ENCODE results near the gene SOX6. TPM values are rescaled to one million over a fixed set of nuclear protein-coding genes. Genes with fewer than 3 reads are reported as not detected.
"Not testable (repeated sequence)": the region's sequence is repeated elsewhere in the genome, so short reads cannot be mapped to it uniquely, and the experiment has no call there.

Gene SOX6
- total RNA-seq, 3 donors from 2014 or later = 0.03 to 0.47 TPM; not detected in 1

DNA sequence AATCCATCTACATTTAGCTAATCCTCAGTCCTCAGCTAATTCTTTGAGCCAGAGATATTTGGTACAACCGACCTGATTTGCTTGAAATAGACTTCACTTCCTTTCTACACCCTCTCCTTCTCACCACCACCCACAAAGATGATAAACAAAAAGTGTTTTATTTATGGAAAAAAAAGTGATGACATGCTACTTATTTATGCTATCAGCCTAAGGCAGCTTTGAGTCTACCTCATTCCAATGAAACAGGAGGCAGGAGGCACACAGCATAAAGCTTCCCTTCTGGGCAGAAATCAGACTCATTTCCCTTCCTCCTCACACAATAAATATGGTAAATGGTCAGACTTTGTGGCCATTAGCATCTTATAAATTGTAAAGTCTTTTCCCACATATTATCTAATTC lies 325.7 kb downstream of the SOX6 start:
- H3K27me3 Mint-ChIP-seq (ENCODE audit: low read depth) = no peaks in the 10 kb centered on the region
- H3K9me3 Mint-ChIP-seq = no peaks in the 10 kb centered on the region
- no peak for DNase-seq
- no peak overlapping the region for H3K4me3 Mint-ChIP-seq
- ATAC-seq = no peak
- no peaks in the 10 kb centered on the region for H3K36me3 Mint-ChIP-seq (ENCODE audit: insufficient read depth)
- no peaks in the 10 kb centered on the region for H3K4me1 Mint-ChIP-seq (ENCODE audit: low read depth)

DNA sequence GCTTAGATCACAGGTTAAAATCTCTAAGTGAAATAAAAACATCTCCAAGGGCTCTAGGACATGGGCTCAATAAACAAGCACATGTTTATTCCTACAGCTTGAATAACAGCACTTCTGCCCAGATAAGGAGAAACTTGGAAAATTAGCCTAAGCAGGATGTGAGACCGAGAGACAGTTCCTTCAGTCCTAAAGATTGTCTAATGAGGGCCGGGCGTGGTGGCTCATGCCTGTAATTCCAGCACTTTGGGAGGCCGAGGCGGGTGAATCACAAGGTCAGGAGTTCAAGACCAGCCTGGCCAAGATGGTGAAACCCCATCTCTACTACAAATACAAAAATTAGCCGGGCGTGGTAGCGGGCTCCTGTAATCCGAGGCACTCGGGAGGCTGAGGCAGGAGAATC lies 327.2 kb downstream of the SOX6 start:
- not testable (repeated sequence) for H3K36me3 Mint-ChIP-seq (ENCODE audit: insufficient read depth); H3K27me3 Mint-ChIP-seq (ENCODE audit: low read depth); DNase-seq; ATAC-seq; H3K4me1 Mint-ChIP-seq (ENCODE audit: low read depth); H3K4me3 Mint-ChIP-seq; H3K9me3 Mint-ChIP-seq

DNA sequence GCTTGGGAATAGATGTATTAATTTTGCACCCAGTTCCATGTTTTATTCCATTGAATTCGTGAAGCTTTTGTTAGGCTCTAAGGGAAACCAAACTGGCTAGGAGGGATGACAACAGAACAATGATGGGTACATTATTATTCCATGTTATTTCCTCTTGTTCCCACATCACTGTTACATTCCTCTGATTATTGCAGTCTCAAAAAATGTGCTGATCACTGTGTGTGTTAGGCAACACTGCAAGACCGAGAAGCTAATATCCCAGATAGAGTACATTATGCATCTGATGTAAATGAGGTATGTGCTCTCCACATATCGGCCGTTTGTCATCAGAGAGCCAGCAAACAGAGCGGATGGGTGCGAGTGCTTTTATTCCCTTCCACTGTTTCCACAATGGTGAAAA lies 327.9 kb downstream of the SOX6 start:
- no peaks in the 10 kb centered on the region for H3K27me3 Mint-ChIP-seq (ENCODE audit: low read depth)
- no peak overlapping the region for H3K4me3 Mint-ChIP-seq
- no peaks in the 10 kb centered on the region for H3K36me3 Mint-ChIP-seq (ENCODE audit: insufficient read depth)
- ATAC-seq (no peak), DNase-seq (no peak)
- no peaks in the 10 kb centered on the region for H3K4me1 Mint-ChIP-seq (ENCODE audit: low read depth)
- H3K9me3 Mint-ChIP-seq = no peaks in the 10 kb centered on the region

DNA sequence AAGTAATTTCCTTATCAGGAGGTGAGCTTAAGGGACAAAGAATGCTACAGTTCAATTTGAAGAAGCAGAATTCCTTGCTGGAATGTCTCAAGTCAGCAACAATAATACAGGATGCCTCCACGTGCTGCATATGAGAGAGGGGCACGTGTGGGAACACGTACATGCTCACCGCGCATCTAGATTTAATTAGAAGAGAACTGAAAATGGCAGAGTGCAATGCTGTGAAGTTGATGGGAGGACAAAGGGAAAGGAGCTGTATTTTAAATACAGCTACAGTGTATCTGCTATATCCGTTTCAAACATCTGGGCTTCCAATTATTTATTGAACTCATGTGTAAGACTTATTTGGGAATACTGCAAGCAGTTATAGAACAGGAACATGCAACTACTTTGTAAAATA lies 328.7 kb downstream of the SOX6 start:
- no peak for ATAC-seq
- H3K36me3 Mint-ChIP-seq (ENCODE audit: insufficient read depth) = no peaks in the 10 kb centered on the region
- H3K4me3 Mint-ChIP-seq = no peak overlapping the region
- peaks cover 3% of the 10 kb centered on the region for H3K9me3 Mint-ChIP-seq
- DNase-seq = no peak
- no peaks in the 10 kb centered on the region for H3K4me1 Mint-ChIP-seq (ENCODE audit: low read depth)
- H3K27me3 Mint-ChIP-seq (ENCODE audit: low read depth) = peaks cover 2% of the 10 kb centered on the region

GRCh38 chr11:16026849-16027248 lies 329.5 kb downstream of the SOX6 start:
- H3K27me3 Mint-ChIP-seq (ENCODE audit: low read depth) = peaks cover 2% of the 10 kb centered on the region
- H3K4me3 Mint-ChIP-seq = no peak overlapping the region
- no peak for DNase-seq
- H3K36me3 Mint-ChIP-seq (ENCODE audit: insufficient read depth) = no peaks in the 10 kb centered on the region
- no peaks in the 10 kb centered on the region for H3K4me1 Mint-ChIP-seq (ENCODE audit: low read depth)
- no peak for ATAC-seq
- peaks cover 4% of the 10 kb centered on the region for H3K9me3 Mint-ChIP-seq

DNA sequence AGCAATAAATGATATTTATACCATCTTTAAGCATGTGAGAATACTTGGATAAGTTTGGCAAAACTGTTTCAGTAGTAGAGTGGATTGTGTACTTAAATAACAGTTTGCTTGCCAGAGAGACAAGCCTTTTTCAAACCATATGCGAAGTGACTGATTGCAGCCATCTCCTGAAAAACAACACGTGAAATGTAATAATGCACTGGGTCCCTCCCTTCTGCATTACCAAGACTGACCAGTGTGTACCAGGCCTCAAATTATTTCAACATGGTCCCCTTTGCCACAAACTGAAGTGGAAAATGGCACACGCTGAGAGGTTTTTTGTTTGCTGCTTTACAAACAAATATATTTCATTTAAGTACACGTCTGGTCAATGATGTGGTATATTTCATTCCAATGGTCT lies 337.4 kb downstream of the SOX6 start:
- Mint-ChIP-seq H3K4me3 (no peak overlapping the region), H3K27me3 (ENCODE audit: low read depth) (peaks cover 2% of the 10 kb centered on the region), H3K36me3 (ENCODE audit: insufficient read depth) (no peaks in the 10 kb centered on the region), H3K4me1 (ENCODE audit: low read depth) (no peaks in the 10 kb centered on the region), H3K9me3 (peaks cover 4% of the 10 kb centered on the region)
- ATAC-seq (no peak), DNase-seq (no peak)

DNA sequence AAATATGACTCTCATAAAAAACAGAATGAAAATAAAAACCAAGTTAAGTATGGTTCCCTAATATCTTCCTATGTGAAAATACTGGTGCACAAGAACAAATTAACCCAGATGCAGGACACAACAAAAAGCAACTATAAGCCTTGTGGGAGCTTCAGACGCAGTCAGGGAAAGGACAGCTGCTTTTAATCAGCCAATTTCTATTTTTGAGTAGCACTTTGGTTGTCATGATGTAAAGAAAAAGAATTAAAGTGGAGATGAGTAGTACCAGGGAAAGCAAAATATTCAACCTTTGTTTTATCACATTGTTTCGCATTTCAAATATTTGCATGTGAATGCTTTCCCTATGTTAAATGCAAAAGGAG lies 339.9 kb downstream of the SOX6 start:
- no peaks in the 10 kb centered on the region for H3K9me3 Mint-ChIP-seq
- no peaks in the 10 kb centered on the region for H3K4me1 Mint-ChIP-seq (ENCODE audit: low read depth)
- H3K4me3 Mint-ChIP-seq = no peak overlapping the region
- H3K36me3 Mint-ChIP-seq (ENCODE audit: insufficient read depth) = no peaks in the 10 kb centered on the region
- ATAC-seq = no peak
- no peak for DNase-seq
- no peaks in the 10 kb centered on the region for H3K27me3 Mint-ChIP-seq (ENCODE audit: low read depth)

DNA sequence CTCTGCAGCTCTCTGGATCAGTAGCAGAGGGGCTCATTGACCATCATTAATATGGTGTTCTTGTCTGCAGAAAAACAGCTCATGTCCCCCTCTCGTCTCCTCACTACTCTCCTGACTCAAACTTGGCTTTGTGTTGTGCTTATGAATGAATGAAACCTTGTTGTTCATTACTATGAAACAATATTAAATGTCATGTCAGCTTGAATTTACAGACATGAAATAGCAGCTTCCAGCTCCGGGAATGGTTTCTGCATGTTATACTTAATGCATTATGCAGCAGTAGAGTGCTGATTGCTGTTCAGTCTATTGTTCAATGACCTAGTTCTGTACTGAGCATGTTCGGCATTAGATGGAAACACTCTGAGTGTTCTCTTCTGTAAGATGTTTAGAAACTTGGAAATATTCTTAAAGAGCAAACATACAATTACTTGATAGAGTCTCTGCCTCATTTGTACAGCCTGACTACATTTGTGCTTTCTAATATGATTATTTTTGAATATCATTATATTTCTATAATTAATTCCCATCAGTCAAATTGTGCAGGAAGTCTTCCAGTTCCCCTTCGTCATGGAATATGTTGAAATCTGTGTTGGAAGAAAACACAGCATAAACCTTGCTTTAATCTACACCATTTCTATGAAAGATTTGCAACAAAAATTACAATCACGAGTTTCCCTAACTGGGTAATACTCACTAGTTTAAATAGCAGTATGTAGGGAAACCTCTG lies 340.4 kb downstream of the SOX6 start:
- ATAC-seq = no peak
- H3K27me3 Mint-ChIP-seq (ENCODE audit: low read depth) = no peaks in the 10 kb centered on the region
- no peak for DNase-seq
- H3K9me3 Mint-ChIP-seq = no peaks in the 10 kb centered on the region
- no peaks in the 10 kb centered on the region for H3K36me3 Mint-ChIP-seq (ENCODE audit: insufficient read depth)
- no peaks in the 10 kb centered on the region for H3K4me1 Mint-ChIP-seq (ENCODE audit: low read depth)
- no peak overlapping the region for H3K4me3 Mint-ChIP-seq

GRCh38 chr11:16013649-16014275 lies 342.6 kb downstream of the SOX6 start:
- no peaks in the 10 kb centered on the region for H3K36me3 Mint-ChIP-seq (ENCODE audit: insufficient read depth)
- ATAC-seq (no peak), DNase-seq (no peak)
- no peak overlapping the region for H3K4me3 Mint-ChIP-seq
- no peaks in the 10 kb centered on the region for H3K27me3 Mint-ChIP-seq (ENCODE audit: low read depth)
- H3K9me3 Mint-ChIP-seq = no peaks in the 10 kb centered on the region
- H3K4me1 Mint-ChIP-seq (ENCODE audit: low read depth) = no peaks in the 10 kb centered on the region

DNA sequence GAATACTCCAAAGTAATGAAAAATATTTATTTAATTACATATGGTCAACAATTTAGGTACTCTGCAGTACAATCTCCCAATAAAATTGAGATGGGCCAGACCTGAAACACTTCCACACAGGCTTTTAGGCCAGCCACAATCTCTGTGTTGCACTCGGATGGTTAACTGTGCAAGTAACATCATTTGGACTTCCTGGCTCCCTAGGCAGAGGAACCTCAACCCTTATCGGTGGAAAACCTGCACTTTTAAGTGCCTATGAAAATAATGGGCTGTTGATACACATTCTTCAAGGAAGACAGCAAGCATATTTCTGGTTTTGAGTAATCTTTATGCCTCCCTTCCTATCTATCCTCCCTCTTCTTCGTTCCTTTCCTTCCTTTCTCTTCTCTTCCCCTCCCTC lies 343.1 kb downstream of the SOX6 start:
- no peaks in the 10 kb centered on the region for H3K4me1 Mint-ChIP-seq (ENCODE audit: low read depth)
- H3K4me3 Mint-ChIP-seq = no peak overlapping the region
- ATAC-seq (no peak), DNase-seq (no peak)
- no peaks in the 10 kb centered on the region for H3K27me3 Mint-ChIP-seq (ENCODE audit: low read depth)
- no peaks in the 10 kb centered on the region for H3K36me3 Mint-ChIP-seq (ENCODE audit: insufficient read depth)
- no peaks in the 10 kb centered on the region for H3K9me3 Mint-ChIP-seq

DNA sequence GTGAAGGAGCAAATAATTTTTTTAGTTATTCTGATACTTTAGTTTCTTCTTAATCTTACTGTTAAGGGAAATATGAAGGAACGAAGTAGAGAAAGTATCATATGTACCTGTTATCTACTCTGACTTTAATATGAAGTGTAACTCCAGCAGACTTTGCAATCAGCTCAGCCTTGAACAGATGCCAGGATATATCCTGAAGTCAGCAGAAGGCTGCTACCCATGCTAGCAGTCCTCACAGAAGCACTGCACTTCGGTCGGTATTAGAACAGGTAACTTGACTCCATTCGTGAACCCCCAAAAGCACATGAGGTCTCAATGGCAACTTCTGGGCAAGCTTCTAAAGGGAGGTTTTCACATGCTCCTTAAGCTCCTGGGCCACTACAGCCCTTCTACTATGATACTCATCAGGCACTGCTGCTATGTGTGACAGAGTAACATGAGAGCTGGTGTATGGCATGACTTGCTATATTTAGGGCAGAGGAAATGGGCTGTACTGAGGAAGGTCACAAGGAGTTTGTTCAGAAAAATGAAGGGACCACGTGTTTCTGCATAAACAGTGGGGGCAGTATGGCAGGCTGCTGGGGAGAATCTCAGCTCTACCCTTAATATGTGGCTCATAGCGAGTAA lies 344.1 kb downstream of the SOX6 start:
- H3K36me3 Mint-ChIP-seq (ENCODE audit: insufficient read depth) = no peaks in the 10 kb centered on the region
- H3K4me1 Mint-ChIP-seq (ENCODE audit: low read depth) = no peaks in the 10 kb centered on the region
- H3K27me3 Mint-ChIP-seq (ENCODE audit: low read depth) = no peaks in the 10 kb centered on the region
- no peak overlapping the region for H3K4me3 Mint-ChIP-seq
- no peak for DNase-seq
- H3K9me3 Mint-ChIP-seq = no peaks in the 10 kb centered on the region
- ATAC-seq = no peak

DNA sequence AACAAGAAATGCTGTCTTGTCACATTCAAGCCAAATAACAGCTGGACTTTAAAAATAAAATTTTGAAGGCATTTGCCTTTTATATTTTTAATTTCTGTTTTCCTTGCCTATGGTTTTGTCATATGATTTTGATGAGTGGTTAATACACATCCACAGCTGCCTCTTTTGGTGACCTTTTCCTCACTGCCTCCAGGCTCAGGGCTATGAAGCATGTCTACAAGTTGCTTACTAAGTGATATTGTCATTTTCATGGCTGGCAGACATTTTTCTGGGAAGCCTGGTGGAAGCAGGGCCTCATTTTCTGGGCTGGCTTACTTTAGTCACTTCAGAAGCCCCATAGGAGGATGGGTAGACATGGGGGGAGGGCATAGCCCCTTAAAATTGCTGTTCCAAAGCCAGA lies 344.9 kb downstream of the SOX6 start:
- Mint-ChIP-seq H3K36me3 (ENCODE audit: insufficient read depth) (no peaks in the 10 kb centered on the region), H3K4me1 (ENCODE audit: low read depth) (no peaks in the 10 kb centered on the region), H3K9me3 (no peaks in the 10 kb centered on the region), H3K4me3 (no peak overlapping the region), H3K27me3 (ENCODE audit: low read depth) (no peaks in the 10 kb centered on the region)
- DNase-seq (no peak), ATAC-seq (no peak)

GRCh38 chr11:16009021-16009420 lies 347.3 kb downstream of the SOX6 start:
- H3K27me3 Mint-ChIP-seq (ENCODE audit: low read depth) = no peaks in the 10 kb centered on the region

DNA sequence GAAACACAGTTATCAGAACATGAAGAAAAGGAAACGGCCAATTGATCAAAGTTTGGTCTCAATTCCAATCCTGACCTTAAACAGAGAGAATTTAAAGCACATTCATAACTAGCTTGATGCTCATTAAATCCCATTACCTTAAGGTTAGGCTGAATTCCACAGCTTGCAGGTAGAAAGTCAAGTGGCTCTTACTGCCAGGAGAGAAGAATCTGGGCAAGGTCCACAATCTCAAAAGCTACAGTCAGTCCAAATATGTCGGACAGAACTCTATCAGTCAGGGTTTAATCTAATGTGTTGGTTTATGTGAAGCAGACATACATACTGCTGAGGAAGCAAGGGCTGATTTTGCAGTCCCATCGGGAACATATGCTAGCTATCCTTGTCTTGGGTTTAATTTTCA lies 348.8 kb downstream of the SOX6 start:
- no peak for ATAC-seq
- Mint-ChIP-seq H3K27me3 (ENCODE audit: low read depth) (no peaks in the 10 kb centered on the region), H3K4me3 (no peak overlapping the region), H3K9me3 (no peaks in the 10 kb centered on the region), H3K36me3 (ENCODE audit: insufficient read depth) (no peaks in the 10 kb centered on the region), H3K4me1 (ENCODE audit: low read depth) (no peaks in the 10 kb centered on the region)
- no peak for DNase-seq

More at GRCh38 chr11:16009021-16009420, 347.3 kb downstream of the SOX6 start:
- H3K9me3 Mint-ChIP-seq = no peaks in the 10 kb centered on the region
- no peaks in the 10 kb centered on the region for H3K36me3 Mint-ChIP-seq (ENCODE audit: insufficient read depth)
- H3K4me3 Mint-ChIP-seq = no peak overlapping the region
- DNase-seq (no peak), ATAC-seq (no peak)
- no peaks in the 10 kb centered on the region for H3K4me1 Mint-ChIP-seq (ENCODE audit: low read depth)

- no peaks in the 10 kb centered on the region for H3K4me1 Mint-ChIP-seq (ENCODE audit: low read depth)
- H3K4me3 Mint-ChIP-seq = no peak overlapping the region
- no peak for DNase-seq
- no peaks in the 10 kb centered on the region for H3K36me3 Mint-ChIP-seq (ENCODE audit: insufficient read depth)
- no peak for ATAC-seq
- no peaks in the 10 kb centered on the region for H3K27me3 Mint-ChIP-seq (ENCODE audit: low read depth)
- no peaks in the 10 kb centered on the region for H3K9me3 Mint-ChIP-seq
These were observed 353.4 kb downstream of the SOX6 start for GRCh38 chr11:16002942-16003341.

Measured in activated T-cell treated with anti-CD3 and anti-CD28 coated beads, Interleukin-2, amount 50 U/mL, for 4 hours (primary cell).